GM12865 (cell line): ENCODE measurements around the gene TRIP13.

Experiments used
- DNase-seq: peaks from one replicate; pipeline ENCODE4 v3.0.0; 2010; ENCODE audit warnings: low read depth
- H3K4me3 ChIP-seq: 2 replicates; pipeline ENCODE4 v1.5.1; 2011; ENCODE audit warnings: mild to moderate bottlenecking, low read depth, low read length, control low read depth
- CTCF ChIP-seq: IDR thresholded peaks from 2 replicates; pipeline ENCODE4 v1.5.1; 2011; ENCODE audit warnings: low read length, control low read depth, low read depth, inconsistent platforms; ENCODE audit not compliant: insufficient read depth; ENCODE audit errors: missing control alignments

Gene TRIP13

GRCh38 chr5:881551-881935, 11.1 kb upstream of the TRIP13 start:
- H3K4me3 ChIP-seq, result no peak overlapping the region
- no peak for TF ChIP-seq CTCF
- no peak for DNase-seq

GRCh38 chr5:882253-883183, 10.2 kb upstream of the TRIP13 start:
- no peak overlapping the region for H3K4me3 ChIP-seq
- no peak for DNase-seq
- TF ChIP-seq CTCF, result no peak

- no peak for DNase-seq
- H3K4me3 ChIP-seq, result no peak overlapping the region
- no peak for TF ChIP-seq CTCF
Measured at GRCh38 chr5:883475-884181, 9.1 kb upstream of the TRIP13 start.

DNA sequence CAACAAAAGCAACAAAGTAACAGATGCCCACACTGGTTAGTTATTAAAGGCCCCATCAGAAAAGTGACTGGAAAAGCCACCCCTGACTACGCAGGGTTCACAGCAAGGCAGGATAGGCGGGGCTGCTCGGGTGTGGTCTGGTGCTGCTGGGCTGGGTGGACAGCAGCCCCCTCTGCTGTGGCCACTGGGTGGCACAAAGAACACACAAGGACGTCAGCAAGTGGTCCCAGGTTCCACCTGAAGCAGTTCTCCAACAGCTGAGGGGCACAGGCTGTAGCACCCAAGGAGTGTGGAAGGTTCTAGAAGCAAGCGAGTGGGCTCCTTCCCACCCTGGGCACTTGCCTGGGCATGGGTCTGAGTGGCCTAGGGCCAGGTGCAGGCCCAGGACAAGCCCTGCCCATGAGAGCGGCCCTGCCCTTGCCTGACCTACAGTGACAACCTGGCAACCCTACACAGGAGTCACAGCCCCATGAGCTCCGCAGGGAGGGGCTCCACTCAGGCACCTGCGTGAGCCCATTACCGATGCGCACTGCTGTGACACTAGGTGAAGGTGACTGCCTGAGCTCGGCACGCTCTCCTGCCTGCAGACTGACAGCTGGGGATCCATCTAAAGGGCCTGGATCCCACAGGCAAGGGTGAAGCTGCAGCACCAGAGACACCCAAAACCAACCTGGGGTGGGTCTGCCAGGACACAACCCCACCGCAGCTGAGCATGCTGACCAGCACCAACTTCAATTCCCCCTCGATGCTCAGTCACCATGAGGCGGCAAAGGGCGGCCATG, 8.1 kb upstream of the TRIP13 start:
- H3K4me3 ChIP-seq, result no peak overlapping the region
- DNase-seq, result no peak
- no peak for TF ChIP-seq CTCF

GRCh38 chr5:885127-885442, 7.6 kb upstream of the TRIP13 start:
- DNase-seq, result no peak

DNA sequence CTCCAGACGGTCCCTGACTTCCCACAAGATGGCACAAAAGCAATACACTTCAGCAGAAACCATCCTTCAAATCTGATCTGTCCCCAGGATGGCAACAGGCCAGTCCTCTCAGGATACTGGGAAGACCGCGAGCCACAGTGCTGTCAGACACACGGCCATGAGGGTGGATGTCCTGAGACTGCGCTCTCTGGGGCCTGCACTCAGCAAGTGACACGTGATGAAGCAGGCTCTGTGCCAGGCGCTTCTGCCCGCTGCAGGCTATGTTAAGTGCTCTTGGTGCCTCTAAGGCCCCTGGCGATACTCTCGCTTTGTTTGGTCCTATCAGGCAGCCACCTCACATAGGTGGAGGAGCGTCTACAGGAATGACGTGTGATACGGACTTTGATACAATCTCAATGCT, 7.2 kb upstream of the TRIP13 start:
- H3K4me3 ChIP-seq, result no peak overlapping the region
- no peak for DNase-seq
- TF ChIP-seq CTCF, result no peak

More at GRCh38 chr5:885127-885442, 7.6 kb upstream of the TRIP13 start:
- no peak overlapping the region for H3K4me3 ChIP-seq
- TF ChIP-seq CTCF, result no peak
